ENCODE data around the gene OR10T2. TPM values are rescaled to one million over a fixed set of nuclear protein-coding genes. Genes with fewer than 3 reads are reported as not detected.

The OR10T2 gene
- total RNA-seq, 4 donors from 2014 or later, result not detected

DNA sequence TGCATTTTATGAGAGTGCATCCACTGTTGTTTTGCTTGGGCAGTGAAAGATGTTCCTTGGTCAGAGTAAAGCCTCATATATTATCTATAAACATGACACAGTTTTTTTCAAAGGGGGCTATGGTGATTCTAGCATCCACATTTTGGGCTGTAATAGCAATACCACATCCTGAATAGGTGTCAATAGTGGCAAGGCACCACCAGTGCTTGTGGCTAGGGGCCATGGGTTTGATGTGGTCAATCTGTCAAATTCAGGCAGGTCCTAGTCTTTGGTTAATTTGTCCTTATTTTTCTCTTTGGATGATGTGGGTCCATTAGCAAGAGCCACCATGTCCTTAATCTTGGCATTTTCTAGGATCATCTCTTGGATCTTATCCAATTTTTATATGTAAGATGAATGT, 32.5 kb downstream of the OR10T2 start:
- intact Hi-C loops (cut with DNase I; ENCODE audit: low total_unique reads), result no loop called here
- no peak overlapping the region for H3K4me3 ChIP-seq (ENCODE audit: low read depth, poor library complexity, severe bottlenecking)
- no peak for TF ChIP-seq POLR2A (IDR thresholded peaks at IDR 0.05)
- TF ChIP-seq CTCF (IDR thresholded peaks at IDR 0.05), result no peak
- DNase-seq (ENCODE audit: low spot score in 2 of 2), result no peak

GRCh38 chr1:158362941-158363340, 36.3 kb downstream of the OR10T2 start:
- 70 to 75% methylated on average over 1 of the region's 1 CpG for WGBS, 2 donors
- intact Hi-C loops (cut with DNase I; ENCODE audit: low total_unique reads), result no loop called here
- DNase-seq (ENCODE audit: low spot score in 2 of 2), result no peak
- H3K4me3 ChIP-seq (ENCODE audit: low read depth, poor library complexity, severe bottlenecking), result no peak overlapping the region
- TF ChIP-seq POLR2A (IDR thresholded peaks at IDR 0.05) (no peak), CTCF (IDR thresholded peaks at IDR 0.05) (no peak)

DNA sequence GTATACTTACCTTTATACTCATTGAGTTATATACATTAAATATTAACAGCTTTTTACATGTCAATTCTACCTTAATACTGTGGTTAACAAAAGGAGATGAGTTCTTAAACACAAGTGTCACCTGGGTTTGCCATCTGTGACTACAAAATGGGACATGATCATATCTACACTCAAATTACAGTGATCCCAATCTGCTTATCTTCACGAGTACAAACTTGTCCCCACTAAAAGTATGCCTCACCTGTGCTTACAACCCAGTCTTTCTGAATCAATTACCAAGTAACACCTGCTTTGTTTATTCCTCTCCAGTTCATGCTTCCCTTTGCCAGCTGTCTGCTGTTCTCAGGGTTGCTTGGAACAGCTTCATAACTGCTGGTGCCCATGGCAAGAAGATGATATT, 36.8 kb downstream of the OR10T2 start:
- TF ChIP-seq CTCF (IDR thresholded peaks at IDR 0.05), result no peak
- 26 to 42% methylated on average over 1 of the region's 1 CpG for WGBS, 2 donors
- H3K4me3 ChIP-seq (ENCODE audit: low read depth, poor library complexity, severe bottlenecking), result no peak overlapping the region
- intact Hi-C loops (cut with DNase I; ENCODE audit: low total_unique reads), result no loop called here
- no peak for DNase-seq (ENCODE audit: low spot score in 2 of 2)

- WGBS, 2 donors, result 83 to 88% methylated on average over 1 of the region's 1 CpG
- intact Hi-C loops (cut with DNase I; ENCODE audit: low total_unique reads), result no loop called here
- no peak overlapping the region for H3K4me3 ChIP-seq (ENCODE audit: low read depth, poor library complexity, severe bottlenecking)
- no peak for DNase-seq (ENCODE audit: low spot score in 2 of 2)
- TF ChIP-seq CTCF (IDR thresholded peaks at IDR 0.05) (no peak), POLR2A (IDR thresholded peaks at IDR 0.05) (no peak)
These were observed 41.8 kb downstream of the OR10T2 start for GRCh38 chr1:158357441-158357840.

GRCh38 chr1:158356616-158357015, 42.6 kb downstream of the OR10T2 start:
- no peak overlapping the region for H3K4me3 ChIP-seq (ENCODE audit: low read depth, poor library complexity, severe bottlenecking)
- intact Hi-C loops (cut with DNase I; ENCODE audit: low total_unique reads), result no loop called here
- TF ChIP-seq CTCF (IDR thresholded peaks at IDR 0.05) (no peak), POLR2A (IDR thresholded peaks at IDR 0.05) (no peak)
- DNase-seq (ENCODE audit: low spot score in 2 of 2), result no peak
- WGBS, 2 donors, result 69 to 76% methylated on average over 3 of the region's 3 CpGs

DNA sequence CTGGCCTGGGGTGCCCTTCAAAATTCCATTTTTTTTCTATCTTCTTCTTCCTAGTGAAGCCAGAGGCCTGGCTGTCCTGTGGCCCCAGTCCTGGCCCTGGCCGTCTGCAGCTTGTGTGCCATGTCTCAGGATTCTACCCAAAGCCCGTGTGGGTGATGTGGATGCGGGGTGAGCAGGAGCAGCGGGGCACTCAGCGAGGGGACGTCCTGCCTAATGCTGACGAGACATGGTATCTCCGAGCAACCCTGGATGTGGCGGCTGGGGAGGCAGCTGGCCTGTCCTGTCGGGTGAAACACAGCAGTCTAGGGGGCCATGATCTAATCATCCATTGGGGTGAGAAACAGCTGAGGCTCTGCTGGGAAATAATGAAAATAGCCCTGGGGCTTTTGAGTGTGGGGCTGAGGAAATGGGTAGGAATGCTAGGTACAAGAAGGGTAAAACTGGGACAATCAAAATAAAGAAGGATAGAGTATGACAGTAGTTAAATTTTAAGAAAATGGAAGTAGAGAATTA, 43.4 kb downstream of the OR10T2 start:
- DNase-seq (ENCODE audit: low spot score in 2 of 2), result no peak
- no peak overlapping the region for H3K4me3 ChIP-seq (ENCODE audit: low read depth, poor library complexity, severe bottlenecking)
- TF ChIP-seq CTCF (IDR thresholded peaks at IDR 0.05) (no peak), POLR2A (IDR thresholded peaks at IDR 0.05) (no peak)
- intact Hi-C loops (cut with DNase I; ENCODE audit: low total_unique reads), result no loop called here
- WGBS, 2 donors, result 85 to 90% methylated on average over 10 of the region's 10 CpGs
